Upper lobe of right lung (tissue), 1 donor: Measurements from ENCODE around the gene ADPRHL1. TPM values are rescaled to one million over a fixed set of nuclear protein-coding genes. Genes with fewer than 3 reads are reported as not detected.
A peak's percentile ranks its signal among the peaks of the same experiment; 100 is the strongest.

Experiments
- ATAC-seq: fragments of 200-7000 bp; cut with Tn5 transposase; one replicate; pipeline ENCODE4 v1.9.1; 2020; ENCODE audit warnings: mild to moderate bottlenecking, moderate library complexity
- DNase-seq: peaks from one replicate; pipeline ENCODE4 v3.0.0-alpha.2; 2020
- H3K27ac ChIP-seq: fragments of 200-600 bp; one replicate; pipeline ENCODE4 v1.8.0; 2022
- H3K27me3 ChIP-seq: fragments of 200-600 bp; one replicate; pipeline ENCODE4 v1.8.0; 2022; ENCODE audit warnings: mild to moderate bottlenecking
- H3K36me3 ChIP-seq: fragments of 200-600 bp; one replicate; pipeline ENCODE4 v1.8.0; 2022
- H3K4me1 ChIP-seq: fragments of 200-600 bp; one replicate; pipeline ENCODE4 v1.8.0; 2022
- H3K4me3 ChIP-seq: fragments of 200-600 bp; one replicate; pipeline ENCODE4 v1.8.0; 2022; ENCODE audit warnings: mild to moderate bottlenecking
- H3K9me3 ChIP-seq: fragments of 200-600 bp; one replicate; pipeline ENCODE4 v1.8.0; 2022
- intact Hi-C: fragments of 100-400 bp; cut with DNase I; formaldehyde crosslinking; loops from one replicate; pipeline ENCODE4 v1.11.0; 2022
- total RNA-seq: library from RNA; stranded (reverse); fragmentation: NEBNext Ultra II Directional; extraction: Animal tissue kit (Norgen Biotek cat#: 25700); gene quantifications from one replicate; pipeline ENCODE4 v1.2.1, GENCODE V29; 2021
- TF ChIP-seq, protein P1 (sequence below): fragments of 200-600 bp; IDR thresholded peaks from one replicate; pipeline ENCODE4 v1.8.0; 2022; ENCODE audit warnings: antibody characterized with exemption
- donor health status: DM: no; HTN: yes; CAD: no; lungs with severe emphysema.

Gene ADPRHL1
- total RNA-seq, 1 donor from 2014 or later = 1.9 TPM

DNA sequence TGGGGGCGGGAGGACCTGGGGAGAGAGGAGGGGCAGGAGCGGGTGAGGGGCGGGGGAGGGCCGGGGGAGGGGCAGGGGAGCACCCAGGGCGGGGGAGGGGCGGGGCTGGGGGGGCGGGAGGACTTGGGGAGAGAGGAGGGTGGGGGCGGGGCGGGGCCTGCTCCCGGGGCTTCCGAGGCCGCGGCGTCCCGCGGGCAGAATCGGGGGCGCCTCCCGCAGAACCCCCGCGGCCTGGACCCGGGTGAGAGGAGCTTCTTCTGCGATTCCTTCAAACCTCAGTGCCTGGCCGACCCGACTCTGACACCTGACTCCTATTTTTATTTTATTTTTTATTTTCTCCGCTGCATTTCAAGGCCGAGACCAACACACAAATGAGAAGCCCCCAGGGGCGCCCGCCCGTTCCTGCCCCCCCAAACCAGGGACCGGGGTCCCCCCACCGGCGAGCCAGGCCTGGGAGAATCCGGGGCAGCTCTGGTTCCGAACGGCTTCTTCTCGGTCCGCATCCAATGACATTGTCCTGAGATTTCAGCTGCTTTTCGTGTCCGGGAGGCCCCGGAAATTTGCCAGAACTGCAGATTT lies 88.9 kb downstream of the ADPRHL1 start:
- Histone ChIP-seq H3K36me3 (no peaks in the 10 kb centered on the region), H3K4me3 (peak overlapping the region; percentile 45), H3K27me3 (peaks cover 11% of the 10 kb centered on the region), H3K4me1 (peaks cover 15% of the 10 kb centered on the region), H3K9me3 (no peaks in the 10 kb centered on the region), H3K27ac (no peak overlapping the region)
- TF ChIP-seq, protein P1, sequence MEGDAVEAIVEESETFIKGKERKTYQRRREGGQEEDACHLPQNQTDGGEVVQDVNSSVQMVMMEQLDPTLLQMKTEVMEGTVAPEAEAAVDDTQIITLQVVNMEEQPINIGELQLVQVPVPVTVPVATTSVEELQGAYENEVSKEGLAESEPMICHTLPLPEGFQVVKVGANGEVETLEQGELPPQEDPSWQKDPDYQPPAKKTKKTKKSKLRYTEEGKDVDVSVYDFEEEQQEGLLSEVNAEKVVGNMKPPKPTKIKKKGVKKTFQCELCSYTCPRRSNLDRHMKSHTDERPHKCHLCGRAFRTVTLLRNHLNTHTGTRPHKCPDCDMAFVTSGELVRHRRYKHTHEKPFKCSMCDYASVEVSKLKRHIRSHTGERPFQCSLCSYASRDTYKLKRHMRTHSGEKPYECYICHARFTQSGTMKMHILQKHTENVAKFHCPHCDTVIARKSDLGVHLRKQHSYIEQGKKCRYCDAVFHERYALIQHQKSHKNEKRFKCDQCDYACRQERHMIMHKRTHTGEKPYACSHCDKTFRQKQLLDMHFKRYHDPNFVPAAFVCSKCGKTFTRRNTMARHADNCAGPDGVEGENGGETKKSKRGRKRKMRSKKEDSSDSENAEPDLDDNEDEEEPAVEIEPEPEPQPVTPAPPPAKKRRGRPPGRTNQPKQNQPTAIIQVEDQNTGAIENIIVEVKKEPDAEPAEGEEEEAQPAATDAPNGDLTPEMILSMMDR = no peak
- intact Hi-C loops = no loop called here
- no peak for DNase-seq
- ATAC-seq = no peak

DNA sequence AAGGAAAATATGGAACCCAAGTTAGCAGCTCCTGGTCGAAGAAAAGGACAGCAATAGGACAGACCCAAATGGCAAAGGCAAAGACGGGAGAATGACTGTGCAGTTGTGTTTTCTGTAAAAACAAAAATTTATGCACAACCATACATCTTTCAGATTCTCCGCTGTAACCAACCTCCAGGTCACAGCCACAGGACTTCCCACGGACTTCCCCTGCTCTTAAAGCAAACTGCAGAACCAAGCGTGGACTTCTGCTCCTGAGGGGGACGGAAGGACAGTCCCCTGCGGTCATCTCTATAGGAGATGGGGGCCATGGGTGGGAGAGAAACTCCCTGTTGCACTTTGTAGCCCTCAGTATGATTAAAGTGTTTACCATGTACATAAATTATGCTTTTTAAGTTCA lies 91.9 kb downstream of the ADPRHL1 start:
- Histone ChIP-seq H3K9me3 (no peaks in the 10 kb centered on the region), H3K27ac (no peak overlapping the region), H3K4me1 (peaks cover 15% of the 10 kb centered on the region), H3K36me3 (no peaks in the 10 kb centered on the region), H3K27me3 (peaks cover 11% of the 10 kb centered on the region), H3K4me3 (no peak overlapping the region)
- intact Hi-C loops = no loop called here
- DNase-seq (peak; percentile 29), ATAC-seq (no peak)
- TF ChIP-seq, protein P1 = no peak

DNA sequence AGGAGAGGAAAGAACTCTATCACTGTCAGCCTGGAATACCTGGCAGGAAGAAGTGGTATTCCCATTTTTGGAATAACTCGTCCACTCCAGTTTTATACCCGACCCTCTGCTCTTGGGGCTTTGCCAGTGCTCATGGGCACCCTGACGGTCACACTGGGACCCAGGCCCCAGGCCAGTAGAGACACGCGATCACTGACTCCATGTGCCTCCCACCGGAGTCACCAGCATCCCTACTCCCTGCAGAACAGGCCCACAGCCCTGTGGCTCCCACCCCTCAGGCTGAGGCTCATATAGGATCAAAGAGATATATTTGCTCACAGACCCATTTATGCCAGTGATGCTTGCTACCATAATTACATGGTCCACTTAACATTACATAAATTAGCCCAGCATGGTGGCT lies 92.8 kb downstream of the ADPRHL1 start:
- peak; percentile 43 for DNase-seq
- Histone ChIP-seq H3K9me3 (no peaks in the 10 kb centered on the region), H3K27me3 (peaks cover 11% of the 10 kb centered on the region), H3K4me3 (no peak overlapping the region), H3K4me1 (peaks cover 15% of the 10 kb centered on the region), H3K36me3 (no peaks in the 10 kb centered on the region), H3K27ac (no peak overlapping the region)
- TF ChIP-seq, protein P1 = no peak
- ATAC-seq = no peak
- intact Hi-C loops = no loop called here

DNA sequence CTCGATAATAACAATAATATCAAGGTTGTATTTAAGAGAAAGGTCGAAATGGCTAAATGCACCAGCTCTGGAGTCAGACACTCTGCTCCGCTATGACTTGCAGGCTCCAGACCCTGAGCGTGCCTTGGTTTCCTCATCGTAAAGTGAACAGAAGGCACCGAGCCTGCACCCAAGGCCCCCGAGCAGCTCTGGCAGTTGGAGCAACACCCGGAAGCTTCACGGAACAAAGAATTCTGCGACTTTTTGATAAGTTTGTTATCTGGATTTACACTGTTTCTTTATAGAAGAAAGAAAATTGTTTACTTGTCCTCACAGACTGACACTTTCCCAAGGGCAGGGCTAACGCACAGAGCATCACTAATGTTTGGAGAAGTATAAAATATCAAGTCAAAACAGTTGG lies 93.7 kb downstream of the ADPRHL1 start:
- Histone ChIP-seq H3K27ac (no peak overlapping the region), H3K4me3 (no peak overlapping the region), H3K36me3 (no peaks in the 10 kb centered on the region), H3K9me3 (no peaks in the 10 kb centered on the region), H3K4me1 (peaks cover 11% of the 10 kb centered on the region), H3K27me3 (peaks cover 11% of the 10 kb centered on the region)
- TF ChIP-seq, protein P1 = no peak
- intact Hi-C loops = no loop called here
- ATAC-seq (no peak), DNase-seq (peak; percentile 37)

DNA sequence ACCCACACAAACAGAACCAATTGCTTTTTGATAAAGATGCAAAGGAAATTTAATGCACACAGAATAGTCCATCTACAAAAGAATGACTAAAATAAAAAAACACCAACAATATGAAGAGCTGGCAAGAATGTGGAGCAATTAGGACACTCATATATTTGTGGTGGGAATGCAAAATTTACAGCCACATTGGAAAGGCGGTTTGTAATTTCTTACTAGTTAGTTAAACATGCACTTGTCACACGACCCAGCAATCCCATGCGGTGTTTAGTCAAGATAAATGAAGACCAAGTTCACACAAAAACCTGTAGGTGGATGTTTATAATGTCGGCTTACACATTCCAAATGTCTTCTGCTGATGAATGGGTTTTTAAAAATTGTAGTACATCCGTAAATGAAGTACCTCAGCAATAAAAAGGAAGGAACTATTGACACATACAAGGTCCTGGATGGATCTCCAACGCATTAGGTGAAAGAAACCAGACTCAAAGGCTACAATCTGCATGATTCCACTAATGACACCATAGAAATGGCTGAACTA lies 94.6 kb downstream of the ADPRHL1 start:
- TF ChIP-seq, protein P1 = no peak
- Histone ChIP-seq H3K4me3 (no peak overlapping the region), H3K4me1 (peaks cover 10% of the 10 kb centered on the region), H3K9me3 (no peaks in the 10 kb centered on the region), H3K27me3 (peaks cover 11% of the 10 kb centered on the region), H3K36me3 (no peaks in the 10 kb centered on the region), H3K27ac (no peak overlapping the region)
- DNase-seq = no peak
- ATAC-seq = no peak
- intact Hi-C loops = no loop called here
